AG04450 (cell line): ENCODE measurements around the gene SAMD13. TPM values are rescaled to one million over a fixed set of nuclear protein-coding genes. Genes with fewer than 3 reads are reported as not detected.

Source experiments
- CTCF ChIA-PET: fragments of 300-600, 350-600 bp; formaldehyde crosslinking; extraction: SDS; loops from one replicate; lab custom pipeline; 2022; ENCODE audit warnings: antibody characterized with exemption, inconsistent platforms; lab: Charles Lee
- POLR2A ChIA-PET: fragments of 350-600 bp; formaldehyde crosslinking; extraction: SDS; loops from one replicate; lab custom pipeline; 2021; ENCODE audit warnings: antibody characterized with exemption, inconsistent platforms; lab: Yijun Ruan, JAX
- DNase-seq: peaks from one replicate; pipeline ENCODE4 v3.0.0-alpha.2; 2011; ENCODE audit warnings: low read depth, low spot score
- H3K27ac ChIP-seq: one replicate; pipeline ENCODE4 v1.5.1; 2012; ENCODE audit warnings: low read depth, low read length, control low read depth
- H3K27me3 ChIP-seq: one replicate; pipeline ENCODE4 v1.6.0; 2012; ENCODE audit warnings: low read length; ENCODE audit not compliant: control insufficient read depth, insufficient read depth
- H3K4me3 ChIP-seq: 2 replicates; pipeline ENCODE4 v1.5.1; 2011; ENCODE audit warnings: mild to moderate bottlenecking, low read depth, low read length, control low read depth
- H3K9me3 ChIP-seq: 2 replicates; pipeline ENCODE4 v1.5.1; 2012; ENCODE audit warnings: low read length; ENCODE audit not compliant: control insufficient read depth, insufficient read depth
- polyA plus RNA-seq: library from polyadenylated mRNA; depleted of rRNA; stranded (reverse); fragments of >200 nt; gene quantifications from 2 replicates; pipeline ENCODE4 v1.2.3, GENCODE V29; 2011
- TF ChIP-seq, protein P1 (sequence below): IDR thresholded peaks from 2 replicates; pipeline ENCODE4 v1.5.1; 2011; ENCODE audit warnings: low read depth, low read length, control low read depth, inconsistent platforms

SAMD13 gene
- polyA plus RNA-seq, 1 experiment, result 1.0 TPM

DNA sequence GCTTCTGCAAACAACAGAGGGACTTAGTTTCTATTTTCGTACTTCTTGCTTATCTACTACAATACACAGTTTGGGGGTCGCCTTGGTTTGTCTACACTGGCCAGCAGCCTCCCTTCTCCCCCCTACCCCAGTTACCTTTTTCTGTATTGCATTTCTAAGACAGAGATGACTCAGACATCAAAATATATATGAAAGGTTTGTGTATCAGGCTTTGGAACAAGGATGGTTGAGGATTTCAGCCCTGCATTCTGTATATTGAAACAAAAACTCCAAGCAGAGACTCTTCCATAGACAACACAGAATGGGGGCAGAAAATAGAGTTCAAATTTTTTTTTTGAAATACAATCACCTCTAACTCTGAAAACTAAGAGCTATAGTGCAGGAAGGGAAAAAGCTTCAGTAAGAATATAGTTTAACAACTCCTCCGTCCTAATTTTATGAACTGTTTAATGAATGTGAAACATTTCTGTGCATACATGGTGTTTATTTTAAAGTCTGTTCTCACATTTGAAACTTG lies 1.9 kb downstream of the SAMD13 start:
- ChIA-PET POLR2A (no interaction called here), CTCF (interaction anchor here (0.6 to 4.0 kb wide), 4 partner anchors 17 to 469 kb away, joined by 3 to 19 read pairs (median 4); no protein-coding TSS in a partner anchor)
- no peak for DNase-seq
- Histone ChIP-seq H3K27me3 (no peaks in the 10 kb centered on the region), H3K4me3 (peak overlapping the region; percentile 48), H3K27ac (peak overlapping the region; percentile 68), H3K9me3 (no peaks in the 10 kb centered on the region)
- TF ChIP-seq, protein P1, sequence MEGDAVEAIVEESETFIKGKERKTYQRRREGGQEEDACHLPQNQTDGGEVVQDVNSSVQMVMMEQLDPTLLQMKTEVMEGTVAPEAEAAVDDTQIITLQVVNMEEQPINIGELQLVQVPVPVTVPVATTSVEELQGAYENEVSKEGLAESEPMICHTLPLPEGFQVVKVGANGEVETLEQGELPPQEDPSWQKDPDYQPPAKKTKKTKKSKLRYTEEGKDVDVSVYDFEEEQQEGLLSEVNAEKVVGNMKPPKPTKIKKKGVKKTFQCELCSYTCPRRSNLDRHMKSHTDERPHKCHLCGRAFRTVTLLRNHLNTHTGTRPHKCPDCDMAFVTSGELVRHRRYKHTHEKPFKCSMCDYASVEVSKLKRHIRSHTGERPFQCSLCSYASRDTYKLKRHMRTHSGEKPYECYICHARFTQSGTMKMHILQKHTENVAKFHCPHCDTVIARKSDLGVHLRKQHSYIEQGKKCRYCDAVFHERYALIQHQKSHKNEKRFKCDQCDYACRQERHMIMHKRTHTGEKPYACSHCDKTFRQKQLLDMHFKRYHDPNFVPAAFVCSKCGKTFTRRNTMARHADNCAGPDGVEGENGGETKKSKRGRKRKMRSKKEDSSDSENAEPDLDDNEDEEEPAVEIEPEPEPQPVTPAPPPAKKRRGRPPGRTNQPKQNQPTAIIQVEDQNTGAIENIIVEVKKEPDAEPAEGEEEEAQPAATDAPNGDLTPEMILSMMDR, result no peak

DNA sequence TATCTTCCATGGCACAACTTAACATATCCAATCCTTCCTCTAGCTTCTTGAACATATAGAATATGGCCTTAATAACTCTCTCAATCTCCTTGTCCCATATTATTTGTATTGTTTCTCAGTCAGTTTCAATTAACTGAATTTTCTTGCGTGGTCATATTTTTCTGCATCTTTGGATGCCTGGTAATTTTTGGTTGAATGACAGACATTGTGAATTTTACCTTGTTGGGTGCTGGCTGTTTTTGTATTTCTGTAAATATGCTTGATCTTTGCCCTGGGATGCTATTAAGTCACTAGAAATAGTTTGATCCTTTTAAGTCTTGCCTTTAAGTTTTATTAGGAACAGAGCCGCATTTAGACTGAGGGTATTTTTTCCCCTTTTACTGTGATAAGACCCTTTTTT lies 5.9 kb downstream of the SAMD13 start:
- CTCF ChIA-PET, result no interaction called here
- TF ChIP-seq, protein P1, result no peak
- POLR2A ChIA-PET, result no interaction called here

DNA sequence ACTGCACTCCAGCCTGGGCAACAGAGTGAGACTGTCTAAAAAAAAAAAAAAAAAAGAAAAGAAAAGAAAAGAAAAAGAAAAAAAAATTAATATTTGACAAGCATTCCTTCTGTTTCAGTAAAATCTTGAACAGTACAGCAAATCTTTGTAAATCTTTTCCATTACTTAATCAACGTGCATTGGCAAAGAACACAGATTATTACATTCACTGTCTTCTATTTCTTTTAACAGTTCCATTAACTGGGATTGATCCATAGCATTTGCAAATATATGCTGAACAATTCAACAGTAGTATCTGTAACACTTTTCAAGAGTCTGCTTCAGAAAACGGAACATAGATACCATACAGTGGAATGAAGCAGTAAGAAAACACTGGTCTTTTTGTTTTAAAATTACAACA lies 9.8 kb downstream of the SAMD13 start:
- DNase-seq, result no peak
- H3K27ac ChIP-seq, result no peak overlapping the region
- ChIA-PET POLR2A (no interaction called here), CTCF (no interaction called here)
- no peaks in the 10 kb centered on the region for H3K9me3 ChIP-seq
- no peak overlapping the region for H3K4me3 ChIP-seq
- TF ChIP-seq, protein P1, result no peak
- H3K27me3 ChIP-seq, result no peaks in the 10 kb centered on the region

More for the DNA sequence above, 5.9 kb downstream of the SAMD13 start:
- H3K9me3 ChIP-seq, result no peaks in the 10 kb centered on the region
- H3K27ac ChIP-seq, result no peak overlapping the region
- DNase-seq, result no peak
- no peaks in the 10 kb centered on the region for H3K27me3 ChIP-seq
- no peak overlapping the region for H3K4me3 ChIP-seq

DNA sequence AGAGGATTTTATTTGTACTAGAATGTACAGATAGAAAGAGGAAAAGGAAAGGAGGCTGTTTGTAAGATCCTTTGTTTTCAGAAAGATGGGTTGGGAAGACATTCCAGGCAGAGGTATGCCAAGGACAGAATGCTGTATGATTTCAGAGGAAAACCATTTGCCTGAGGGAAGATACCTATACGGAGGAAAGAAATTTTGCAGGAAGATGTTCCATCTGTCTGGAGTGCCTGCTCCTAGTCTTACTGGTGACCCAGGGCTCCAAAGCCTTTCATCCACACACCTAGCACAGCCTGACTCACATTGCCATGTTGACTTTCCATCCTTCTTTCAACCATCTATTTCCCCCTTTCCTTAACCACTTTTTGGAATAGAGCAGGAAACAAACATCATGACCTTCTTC lies 18.2 kb downstream of the SAMD13 start:
- TF ChIP-seq, protein P1, result no peak
- no peak overlapping the region for H3K4me3 ChIP-seq
- no peak overlapping the region for H3K27ac ChIP-seq
- ChIA-PET POLR2A (no interaction called here), CTCF (interaction anchor here (0.7 kb wide), 1 partner anchor 20 kb away, joined by 3 read pairs; no protein-coding TSS in a partner anchor)
- no peak for DNase-seq
- H3K9me3 ChIP-seq, result no peaks in the 10 kb centered on the region
- no peaks in the 10 kb centered on the region for H3K27me3 ChIP-seq

DNA sequence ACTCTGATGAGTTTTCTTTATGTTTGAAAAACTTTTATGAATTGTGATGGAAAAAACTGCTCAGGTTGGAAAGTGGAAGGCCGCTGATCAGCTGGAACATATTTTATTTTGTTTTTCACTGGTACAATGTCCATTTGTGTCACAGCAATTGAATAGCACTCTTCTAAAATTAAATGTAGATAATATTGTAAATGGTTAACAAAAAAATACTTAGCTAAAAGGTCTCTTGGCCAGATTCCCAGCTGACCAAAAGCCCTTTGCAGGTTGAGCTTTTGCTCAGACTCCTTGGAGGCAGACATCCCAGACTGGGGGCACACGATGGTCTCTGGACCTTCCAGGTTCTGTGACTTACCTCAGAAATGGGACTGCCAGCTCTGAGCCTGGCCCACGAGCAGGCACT lies 26.3 kb downstream of the SAMD13 start:
- POLR2A ChIA-PET, result no interaction called here
- CTCF ChIA-PET, result no interaction called here
- H3K27me3 ChIP-seq, result no peaks in the 10 kb centered on the region
- H3K27ac ChIP-seq, result no peak overlapping the region
- no peak overlapping the region for H3K4me3 ChIP-seq
- no peaks in the 10 kb centered on the region for H3K9me3 ChIP-seq
- no peak for DNase-seq
- TF ChIP-seq, protein P1, result no peak
